H1 (cell line): ENCODE measurements around the gene TCAF1. TPM values are rescaled to one million over a fixed set of nuclear protein-coding genes. Genes with fewer than 3 reads are reported as not detected.

Source experiments
- CTCF ChIA-PET: fragments of 300-600 bp; sonication (Branson Sonifier 250); formaldehyde crosslinking; loops from one replicate; lab custom pipeline; 2021; ENCODE audit not compliant: partially characterized antibody; lab: Charles Lee
- POLR2A ChIA-PET: fragments of 300-600 bp; sonication (Branson Sonifier 250); formaldehyde crosslinking; loops from one replicate; lab custom pipeline; 2021; ENCODE audit warnings: inconsistent platforms; ENCODE audit not compliant: partially characterized antibody; lab: Charles Lee
- DNase-seq, 2 experiments: peaks; one replicate each; pipeline versions ENCODE4 v3.0.0 to v3.0.0-alpha.2; 2010 to 2022; ENCODE audit warnings: low spot score in 2 of 2, low read depth in 1 of 2, mixed read lengths in 1 of 2
- FAIRE-seq: peaks from 2 replicates; lab custom pipeline; 2011; peaks lifted over from hg19 to GRCh38; lab: Jason Lieb, UNC
- H2AFZ ChIP-seq: 2 replicates; pipeline ENCODE4 v1.8.1; 2012; ENCODE audit warnings: low read length, inconsistent platforms
- H2AK5ac ChIP-seq: 2 replicates; pipeline ENCODE4 v1.6.1; 2013; ENCODE audit warnings: low read depth, low read length
- H2BK120ac ChIP-seq: replicated peaks from 2 replicates; pipeline ENCODE3; 2013; ENCODE audit warnings: low read depth, low read length, inconsistent platforms
- H2BK12ac ChIP-seq: 2 replicates; pipeline ENCODE4 v1.6.1; 2013; ENCODE audit warnings: low read depth, low read length
- H2BK15ac ChIP-seq: 2 replicates; pipeline ENCODE4 v1.6.1; 2013; ENCODE audit warnings: low read length
- H2BK20ac ChIP-seq: 2 replicates; pipeline ENCODE4 v1.6.1; 2013; ENCODE audit warnings: low read length
- H2BK5ac ChIP-seq: 2 replicates; pipeline ENCODE4 v1.6.1; 2013; ENCODE audit warnings: low read depth, low read length
- H3K14ac ChIP-seq: 2 replicates; pipeline ENCODE4 v1.6.1; 2013; ENCODE audit warnings: inconsistent platforms; ENCODE audit not compliant: insufficient read length
- H3K18ac ChIP-seq: 2 replicates; pipeline ENCODE4 v1.6.1; 2013; ENCODE audit warnings: low read length; ENCODE audit errors: extremely low read depth
- H3K23ac ChIP-seq: 2 replicates; pipeline ENCODE4 v1.6.1; 2013; ENCODE audit warnings: inconsistent platforms; ENCODE audit not compliant: insufficient read length
- H3K23me2 ChIP-seq: 2 replicates; pipeline ENCODE4 v1.6.1; 2013; ENCODE audit warnings: low read depth, low read length
- H3K27ac ChIP-seq: 2 replicates; pipeline ENCODE4 v1.6.1; 2011; ENCODE audit warnings: low read depth, low read length, inconsistent platforms
- H3K27me3 ChIP-seq, 4 experiments: replicated peaks in 1 of 4; 1 replicate in 1 of 4; 2 replicates in 3 of 4; pipeline versions ENCODE4 v1.6.1 to v1.8.1; 2011 to 2013; ENCODE audit warnings: low read length in 3 of 4, mild to moderate bottlenecking in 3 of 4, inconsistent platforms in 2 of 4, mixed read lengths in 2 of 4, moderate library complexity in 1 of 4; ENCODE audit not compliant: control insufficient read depth in 3 of 4, insufficient read depth in 3 of 4; ENCODE audit errors: extremely low read depth in 1 of 4
- H3K36me3 ChIP-seq, 4 experiments: 2 replicates each; pipeline versions ENCODE4 v1.6.1 to v1.8.1; 2011 to 2013; ENCODE audit warnings: mild to moderate bottlenecking in 4 of 4, low read length in 3 of 4, moderate library complexity in 2 of 4, control low read depth in 1 of 4, inconsistent platforms in 1 of 4; ENCODE audit not compliant: insufficient read depth in 4 of 4, control insufficient read depth in 2 of 4
- H3K4ac ChIP-seq: replicated peaks from 2 replicates; pipeline ENCODE3; 2013; ENCODE audit warnings: low read length, low read depth, mixed read lengths, inconsistent platforms; ENCODE audit not compliant: insufficient read length
- H3K4me1 ChIP-seq, 4 experiments: replicated peaks in 1 of 4; 1 replicate in 1 of 4; 2 replicates in 3 of 4; pipeline versions ENCODE4 v1.6.1 to v1.8.1; 2011 to 2013; ENCODE audit warnings: low read length in 3 of 4, inconsistent platforms in 2 of 4, mixed read lengths in 1 of 4; ENCODE audit not compliant: insufficient read depth in 4 of 4, control insufficient read depth in 3 of 4
- H3K4me2 ChIP-seq, 2 experiments: 2 replicates each; pipeline versions ENCODE4 v1.6.1 to v1.8.1; 2011 to 2013; ENCODE audit warnings: low read depth in 2 of 2, low read length in 2 of 2, control low read depth in 1 of 2, inconsistent platforms in 1 of 2, mild to moderate bottlenecking in 1 of 2; ENCODE audit not compliant: insufficient read depth in 1 of 2
- H3K4me3 ChIP-seq, 4 experiments: fragments of 200-600, 300-600 bp in 1 of 4; sonication (generic), shearing (Covaris generic), sonication (Bioruptor Twin) in 1 of 4; 2 replicates each; pipeline versions ENCODE4 v1.5.1 to v1.8.1; 2011 to 2016; ENCODE audit warnings: low read length in 4 of 4, low read depth in 3 of 4, control low read depth in 2 of 4, inconsistent platforms in 2 of 4, mild to moderate bottlenecking in 2 of 4, mixed read lengths in 1 of 4, moderate library complexity in 1 of 4; ENCODE audit not compliant: insufficient read depth in 2 of 4; ENCODE audit errors: extremely low read depth in 1 of 4
- H3K56ac ChIP-seq: replicated peaks from 2 replicates; pipeline ENCODE3; 2013; ENCODE audit warnings: low read depth, mild to moderate bottlenecking, mixed read lengths, low read length, inconsistent platforms; ENCODE audit not compliant: insufficient read length
- H3K79me1 ChIP-seq: 2 replicates; pipeline ENCODE4 v1.6.1; 2013; ENCODE audit warnings: low read depth, low read length, control low read depth
- H3K79me2 ChIP-seq, 2 experiments: 2 replicates each; pipeline versions ENCODE4 v1.6.1 to v1.8.1; 2012 to 2013; ENCODE audit warnings: low read length in 2 of 2, mild to moderate bottlenecking in 2 of 2, inconsistent platforms in 1 of 2; ENCODE audit not compliant: insufficient read depth in 2 of 2, control insufficient read depth in 1 of 2
- H3K9ac ChIP-seq, 4 experiments: replicated peaks in 1 of 4; 1 replicate in 1 of 4; 2 replicates in 3 of 4; pipeline versions ENCODE4 v1.6.1 to v1.8.1; 2011 to 2013; ENCODE audit warnings: low read depth in 3 of 4, low read length in 3 of 4, control low read depth in 2 of 4, mild to moderate bottlenecking in 2 of 4, moderate library complexity in 2 of 4, inconsistent platforms in 1 of 4; ENCODE audit errors: extremely low read depth in 1 of 4
- H3K9me3 ChIP-seq, 2 experiments: 2 replicates each; pipeline versions ENCODE4 v1.6.1 to v1.8.1; 2012 to 2013; ENCODE audit warnings: mild to moderate bottlenecking in 2 of 2, moderate library complexity in 2 of 2, control low read depth in 1 of 2, inconsistent platforms in 1 of 2, low read depth in 1 of 2, low read length in 1 of 2, mixed read lengths in 1 of 2; ENCODE audit not compliant: insufficient read depth in 2 of 2
- H4K20me1 ChIP-seq, 2 experiments: replicated peaks in 1 of 2; 2 replicates each; pipeline versions ENCODE3 to v1.8.1; 2011 to 2013; ENCODE audit warnings: inconsistent platforms in 2 of 2, low read length in 2 of 2, mild to moderate bottlenecking in 1 of 2; ENCODE audit not compliant: insufficient read depth in 2 of 2, control insufficient read depth in 1 of 2
- H4K5ac ChIP-seq: 2 replicates; pipeline ENCODE4 v1.6.1; 2013; ENCODE audit warnings: low read length, low read depth, mixed read lengths, inconsistent platforms; ENCODE audit not compliant: insufficient read length
- H4K8ac ChIP-seq: 2 replicates; pipeline ENCODE4 v1.8.0; 2013; ENCODE audit warnings: mild to moderate bottlenecking, moderate library complexity, low read length, inconsistent platforms; ENCODE audit not compliant: insufficient read depth; ENCODE audit errors: extremely low read depth
- H4K91ac ChIP-seq: replicated peaks from 2 replicates; pipeline ENCODE3; 2013; ENCODE audit warnings: low read length, mixed read lengths, inconsistent platforms; ENCODE audit not compliant: insufficient read length
- GABPA ChIP-seq: IDR thresholded peaks from 2 replicates; pipeline ENCODE4 v1.6.1; 2011; ENCODE audit warnings: mild to moderate bottlenecking, low read length, moderate library complexity, borderline replicate concordance; ENCODE audit not compliant: insufficient read depth
- KDM4A ChIP-seq: IDR thresholded peaks from one replicate; pipeline ENCODE4 v1.7.1; 2012; ENCODE audit warnings: low read depth, mild to moderate bottlenecking, moderate library complexity, low read length, inconsistent platforms; ENCODE audit not compliant: severe bottlenecking
- NANOG ChIP-seq: IDR thresholded peaks from 2 replicates; pipeline ENCODE4 v1.6.1; 2011; ENCODE audit warnings: low read length, low read depth, mild to moderate bottlenecking, inconsistent platforms; ENCODE audit not compliant: insufficient read depth, poor library complexity, severe bottlenecking
- SIN3A ChIP-seq, 2 experiments: IDR thresholded peaks in 1 of 2; conservative IDR thresholded peaks in 1 of 2; 2 replicates each; pipeline ENCODE4 v1.6.1; 2011 to 2012; ENCODE audit warnings: low read length in 2 of 2, improper control_type of control experiment in 1 of 2, low read depth in 1 of 2, mild to moderate bottlenecking in 1 of 2
- SP4 ChIP-seq: IDR thresholded peaks from 2 replicates; pipeline ENCODE4 v1.6.1; 2012; ENCODE audit warnings: low read length, inconsistent platforms
- TAF1 ChIP-seq: IDR thresholded peaks from 2 replicates; pipeline ENCODE4 v1.6.1; 2011; ENCODE audit warnings: mild to moderate bottlenecking, low read depth, low read length
- TEAD4 ChIP-seq: IDR thresholded peaks from 2 replicates; pipeline ENCODE4 v1.6.1; 2012; ENCODE audit warnings: low read depth, low read length, inconsistent platforms, mixed read lengths
- WGBS, 2 experiments: shearing (Covaris generic) in 1 of 2; methylation state at CpG; one replicate each; pipeline versions ENCODE4 v1.1.6 to v1.1.7; 2013 to 2015; ENCODE audit warnings: low lambda C conversion rate in 2 of 2, mixed read lengths in 2 of 2, inconsistent platforms in 1 of 2, low coverage in 1 of 2, missing lambda C conversion rate in 1 of 2; ENCODE audit not compliant: insufficient replicate concordance in 2 of 2, insufficient coverage in 1 of 2, insufficient read length in 1 of 2; ENCODE audit errors: extremely low coverage in 1 of 2, missing lambda C conversion rate in 1 of 2; 5-methylcytosine and 5-hydroxymethylcytosine counted together
- polyA plus RNA-seq, 7 experiments: library from polyadenylated mRNA; depleted of rRNA in 3 of 7; stranded (reverse) in 5 of 7; unstranded in 2 of 7; fragments of >200 nt in 5 of 7; fragments of 200-250 nt in 2 of 7; gene quantifications; 1 replicate in 5 of 7; 2 replicates in 1 of 7; 4 replicates in 1 of 7; pipeline versions ENCODE4 v1.2.1 to v1.2.3, GENCODE V29; 2011 to 2013; ENCODE audit warnings: missing spikeins in 2 of 7, mixed read lengths in 2 of 7
- total RNA-seq: library from RNA; stranded (reverse); fragmentation: NEBNext Ultra II Directional; extraction: Animal tissue kit (Norgen Biotek cat#: 25700); gene quantifications from 2 replicates; pipeline ENCODE4 v1.2.1, GENCODE V29; 2021
- TF ChIP-seq, protein P1 (sequence below): IDR thresholded peaks from 2 replicates; pipeline ENCODE4 v1.6.1; 2011; ENCODE audit warnings: low read length, improper control_type of control experiment
- TF ChIP-seq, protein P2 (sequence below): IDR thresholded peaks from 2 replicates; pipeline ENCODE4 v1.6.1; 2012; ENCODE audit warnings: low read length, inconsistent platforms

Gene TCAF1
- total and polyA plus RNA-seq, 2 of the 8 experiments (the other 6 are each of a cell fraction or from before 2014, with no cell fraction given) = 9.6 to 28.0 TPM

DNA sequence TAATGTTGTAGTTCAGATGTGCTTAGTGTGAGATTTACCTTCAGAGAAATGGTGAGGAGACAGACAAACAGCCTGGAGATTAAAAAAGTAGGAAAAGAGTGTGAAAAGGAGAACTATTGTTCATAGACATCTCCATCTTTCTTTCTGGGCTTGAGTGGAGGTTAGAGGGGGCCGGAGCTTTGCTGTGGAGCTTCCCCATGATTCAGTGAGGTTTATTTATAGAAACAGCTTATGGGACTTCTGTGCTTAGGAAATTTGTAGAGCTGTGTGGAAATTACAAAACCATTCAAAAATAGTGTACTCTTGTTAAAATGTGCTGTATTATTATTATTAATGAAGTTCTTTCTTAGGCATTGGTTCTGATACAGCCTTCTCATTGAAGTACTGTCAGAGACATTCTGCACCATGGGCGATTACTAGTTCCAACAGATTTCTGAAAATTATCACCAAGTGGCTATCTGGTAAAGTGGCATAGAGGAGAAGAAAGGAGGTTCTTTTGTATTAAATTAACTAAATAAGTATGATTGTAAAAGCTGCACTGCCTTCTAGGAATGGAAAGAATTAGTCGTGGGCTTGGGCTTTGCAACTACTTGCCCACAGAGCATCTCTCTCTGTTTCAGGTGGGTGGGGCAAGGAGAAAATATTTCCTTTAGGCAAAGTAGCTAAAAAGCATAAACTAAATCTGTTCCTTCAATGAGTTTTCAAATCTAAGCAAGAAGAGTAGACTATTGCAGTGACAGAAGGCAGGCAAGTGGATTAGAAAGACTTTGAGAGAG, 8.7 kb upstream of the TCAF1 start:
- ChIA-PET POLR2A (interaction anchor here (0.6 to 1.2 kb wide), 3 partner anchors 8 to 517 kb away, joined by 3 read pairs; partner anchors contain the start of gene TCAF1), CTCF (interaction anchor here (0.9 to 1.5 kb wide), 3 partner anchors 10 to 116 kb away, joined by 3 to 4 read pairs (median 3); no protein-coding TSS in a partner anchor)
- no peak overlapping the region for H3K4me2 ChIP-seq
- no peak for TF ChIP-seq SP4
- TF ChIP-seq, protein P1, sequence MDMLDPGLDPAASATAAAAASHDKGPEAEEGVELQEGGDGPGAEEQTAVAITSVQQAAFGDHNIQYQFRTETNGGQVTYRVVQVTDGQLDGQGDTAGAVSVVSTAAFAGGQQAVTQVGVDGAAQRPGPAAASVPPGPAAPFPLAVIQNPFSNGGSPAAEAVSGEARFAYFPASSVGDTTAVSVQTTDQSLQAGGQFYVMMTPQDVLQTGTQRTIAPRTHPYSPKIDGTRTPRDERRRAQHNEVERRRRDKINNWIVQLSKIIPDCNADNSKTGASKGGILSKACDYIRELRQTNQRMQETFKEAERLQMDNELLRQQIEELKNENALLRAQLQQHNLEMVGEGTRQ = no peak
- no peak for TF ChIP-seq NANOG
- TF ChIP-seq SIN3A (conservative IDR thresholded peaks at IDR 0.05 in 1 of 2, IDR thresholded peaks at IDR 0.05 in 1 of 2; ENCODE audit: low read depth in 1 of 2, low read length in 2 of 2) = no peak
- TF ChIP-seq, protein P2, sequence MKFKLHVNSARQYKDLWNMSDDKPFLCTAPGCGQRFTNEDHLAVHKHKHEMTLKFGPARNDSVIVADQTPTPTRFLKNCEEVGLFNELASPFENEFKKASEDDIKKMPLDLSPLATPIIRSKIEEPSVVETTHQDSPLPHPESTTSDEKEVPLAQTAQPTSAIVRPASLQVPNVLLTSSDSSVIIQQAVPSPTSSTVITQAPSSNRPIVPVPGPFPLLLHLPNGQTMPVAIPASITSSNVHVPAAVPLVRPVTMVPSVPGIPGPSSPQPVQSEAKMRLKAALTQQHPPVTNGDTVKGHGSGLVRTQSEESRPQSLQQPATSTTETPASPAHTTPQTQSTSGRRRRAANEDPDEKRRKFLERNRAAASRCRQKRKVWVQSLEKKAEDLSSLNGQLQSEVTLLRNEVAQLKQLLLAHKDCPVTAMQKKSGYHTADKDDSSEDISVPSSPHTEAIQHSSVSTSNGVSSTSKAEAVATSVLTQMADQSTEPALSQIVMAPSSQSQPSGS = no peak
- no peak for TF ChIP-seq TEAD4
- no peak for TF ChIP-seq KDM4A
- no peak for TF ChIP-seq TAF1
- no peak for TF ChIP-seq GABPA

More for the DNA sequence above, 8.7 kb upstream of the TCAF1 start:
- H3K27ac ChIP-seq = no peak overlapping the region
- no peaks in the 10 kb centered on the region for H3K79me2 ChIP-seq
- no peak overlapping the region for H3K18ac ChIP-seq
- no peak overlapping the region; the same call in 1 of the 2 replicates for H2BK15ac ChIP-seq
- no peak overlapping the region for H4K8ac ChIP-seq
- no peaks in the 10 kb centered on the region for H3K9me3 ChIP-seq
- H3K4me3 ChIP-seq = no peak overlapping the region
- H3K79me1 ChIP-seq = no peaks in the 10 kb centered on the region
- no peak overlapping the region for H2BK120ac ChIP-seq
- no peaks in the 10 kb centered on the region for H3K23me2 ChIP-seq
- no peak overlapping the region for H3K4ac ChIP-seq
- H3K56ac ChIP-seq = no peak overlapping the region
- DNase-seq = no peak
- H4K91ac ChIP-seq = no peak overlapping the region
- H4K5ac ChIP-seq = no peak overlapping the region
- H4K20me1 ChIP-seq = no peaks in the 10 kb centered on the region
- no peak overlapping the region for H3K23ac ChIP-seq
- H3K14ac ChIP-seq = no peak overlapping the region
- 81% methylated on average over 3 of the region's 3 CpGs; no CpG with 5 or more reads in 1 of the 2 experiments for WGBS, 2 experiments
- FAIRE-seq = no peak
- no peak overlapping the region for H2BK20ac ChIP-seq
- H3K27me3 ChIP-seq = no peaks in the 10 kb centered on the region
- H3K4me1 ChIP-seq = peaks cover 4 to 13% (median 11%) of the 10 kb centered on the region in 4 experiments; a peak in 5 of 7 replicates
- no peak overlapping the region for H2BK5ac ChIP-seq
- no peak overlapping the region for H2AK5ac ChIP-seq
- H2AFZ ChIP-seq = peak overlapping the region; percentile 57; the same call in 1 of the 2 replicates
- no peak overlapping the region for H3K9ac ChIP-seq
- H2BK12ac ChIP-seq = no peak overlapping the region
- H3K36me3 ChIP-seq = no peaks in the 10 kb centered on the region
